ENCODE data around the gene DOCK1.

Gene DOCK1

DNA sequence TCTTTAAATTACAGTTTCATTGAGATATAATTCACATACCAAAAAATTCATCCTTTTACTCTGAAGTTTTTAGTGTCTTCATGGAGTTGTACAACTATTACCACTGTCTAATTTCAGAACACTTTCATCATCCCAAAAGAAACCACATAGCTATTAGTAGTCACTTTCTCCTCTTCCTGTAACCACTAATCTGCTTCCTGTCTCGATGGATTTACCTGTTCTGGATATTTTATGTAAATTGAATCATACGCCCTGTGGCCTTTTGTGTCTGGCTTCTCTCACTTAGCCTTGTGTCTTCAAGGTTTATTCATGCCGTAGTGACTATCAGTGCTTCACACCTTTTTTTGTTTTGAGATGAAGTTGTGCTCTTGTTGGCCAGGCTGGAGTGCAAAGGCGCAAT lies 135.5 kb downstream of the DOCK1 start:
- no peak for DNase-seq

DNA sequence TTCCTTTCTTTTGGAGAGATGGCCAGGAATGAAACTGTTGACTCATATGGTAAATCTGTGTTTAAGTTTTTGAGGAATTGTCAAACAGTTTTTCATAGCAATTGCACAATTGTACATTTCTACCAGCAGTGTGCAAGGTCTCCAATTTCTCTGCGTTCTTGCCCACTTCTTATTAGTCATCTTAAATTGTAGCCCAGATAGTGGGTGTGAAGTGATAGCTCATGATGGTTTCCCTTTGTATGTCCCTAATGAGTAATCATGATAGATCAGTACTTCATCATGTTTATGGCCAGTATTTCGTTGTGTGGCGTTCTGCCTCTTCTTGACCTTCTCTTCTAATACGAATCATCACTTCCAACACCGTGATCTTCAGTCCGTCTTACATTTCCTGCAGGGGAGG lies 136.3 kb downstream of the DOCK1 start:
- no peak for DNase-seq

DNA sequence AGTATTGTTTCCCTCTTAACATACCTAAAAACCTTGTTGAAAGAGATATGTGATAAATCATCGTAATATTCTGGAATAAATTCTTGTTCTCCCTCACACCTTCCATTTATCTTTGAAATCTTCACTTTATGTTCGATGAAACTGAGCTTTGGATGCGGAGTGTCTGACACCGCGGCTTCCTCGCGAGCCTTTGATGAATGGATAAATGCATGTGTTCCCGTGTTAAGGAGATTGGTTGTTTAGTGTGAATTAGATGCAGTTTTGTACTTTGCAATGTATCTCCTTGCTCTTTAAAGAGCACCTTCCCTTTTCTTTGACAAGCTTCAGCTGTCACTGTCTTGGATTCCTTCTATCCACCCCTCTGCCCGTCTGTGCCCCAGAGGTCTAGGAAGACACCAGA lies 138.1 kb downstream of the DOCK1 start:
- no peak for DNase-seq

DNA sequence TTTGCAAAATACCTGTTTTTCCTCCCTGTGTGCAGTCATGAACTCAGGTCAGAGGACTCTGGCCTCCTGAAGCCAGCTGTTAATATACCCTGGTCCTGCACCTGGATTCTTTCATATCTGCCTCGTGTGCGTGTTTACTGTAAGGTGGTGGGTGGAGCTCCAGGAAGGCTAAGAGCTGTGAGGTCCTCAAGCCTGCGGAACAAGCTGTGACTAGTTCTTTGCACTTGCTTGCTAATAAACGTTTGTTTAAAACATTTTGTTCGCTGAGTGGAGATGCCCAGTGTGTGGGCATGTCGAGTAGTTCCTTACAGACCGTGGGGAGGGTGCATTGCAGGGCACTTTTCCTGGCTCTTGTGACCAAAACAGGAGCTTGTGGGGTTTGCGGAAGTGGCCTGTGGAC lies 139.0 kb downstream of the DOCK1 start:
- DNase-seq: no peak

DNA sequence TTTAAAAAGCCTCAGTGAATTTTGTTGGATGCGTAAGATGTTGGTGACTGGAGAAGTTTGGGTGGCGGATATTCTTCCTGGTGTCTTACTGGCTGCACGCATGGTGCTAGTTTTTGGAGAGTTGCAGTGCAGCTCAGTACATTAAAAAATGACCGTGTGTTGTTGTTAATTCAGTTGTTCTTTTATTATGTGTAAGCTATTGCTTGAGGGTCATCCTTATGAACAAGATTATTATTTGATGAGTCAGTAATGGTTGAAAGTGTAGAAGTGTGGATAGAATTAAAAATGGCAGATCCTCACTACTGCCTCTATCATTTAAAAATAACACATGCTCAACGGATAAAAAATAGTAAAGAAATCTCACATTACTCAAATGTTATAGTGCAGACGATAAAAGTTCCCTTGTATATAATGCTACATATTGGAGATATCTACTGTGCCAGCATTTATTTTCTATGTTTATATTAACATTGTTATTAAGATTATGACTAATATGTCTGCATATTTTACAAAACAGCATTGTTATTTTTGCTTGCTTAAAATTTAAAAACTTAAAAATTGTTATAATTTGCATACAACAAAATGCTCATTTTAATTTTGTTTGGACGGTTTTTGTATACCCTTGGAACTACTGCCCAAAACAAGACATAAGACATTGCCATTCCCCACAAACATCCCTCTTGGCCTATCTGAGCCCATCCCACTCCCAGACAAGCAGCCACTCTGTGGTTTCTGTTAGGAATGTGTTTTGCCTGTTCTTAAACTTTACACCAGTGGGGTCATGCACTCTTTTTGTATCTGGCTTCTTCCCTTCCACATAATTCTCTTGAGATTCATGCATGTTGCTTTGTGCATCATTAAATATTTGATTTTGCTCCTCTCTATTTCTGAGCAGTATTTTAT lies 142.0 kb downstream of the DOCK1 start:
- no peak for DNase-seq

DNA sequence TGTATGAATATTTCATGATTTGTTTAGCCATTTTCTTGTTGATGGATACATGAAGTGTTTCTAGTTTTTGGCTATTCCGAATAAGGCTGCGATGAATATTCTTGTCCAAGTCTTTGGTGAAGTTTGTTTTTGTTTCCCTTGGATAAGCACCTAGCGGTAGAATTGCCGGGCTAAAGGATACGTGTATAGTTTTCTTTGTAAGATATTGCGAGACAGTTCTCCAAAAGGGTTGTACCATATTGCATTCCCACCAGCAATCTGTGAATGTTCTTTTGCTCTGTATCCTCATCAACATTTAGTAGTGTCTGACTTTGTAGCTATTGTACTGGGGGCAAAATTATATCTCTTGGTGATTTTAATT lies 142.6 kb downstream of the DOCK1 start:
- DNase-seq: no peak

DNA sequence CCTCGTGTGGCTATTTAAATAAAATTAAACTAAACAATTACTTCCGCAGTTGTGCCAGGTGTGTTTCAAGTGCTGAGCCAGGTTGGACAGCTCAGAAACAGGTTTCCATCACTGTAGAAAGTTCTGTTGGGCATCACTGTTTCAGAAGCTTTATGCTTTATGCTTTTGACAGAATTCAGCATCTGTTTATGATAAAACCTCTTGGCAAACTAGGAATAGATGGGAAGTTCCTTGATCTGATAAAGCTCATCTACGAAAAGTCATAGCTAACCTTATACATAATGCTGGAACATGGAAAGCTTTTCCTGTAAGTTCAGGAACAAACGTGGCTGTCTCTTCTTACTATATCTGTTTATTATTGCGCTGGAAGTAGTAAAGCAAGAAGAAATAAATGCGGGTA lies 143.4 kb downstream of the DOCK1 start:
- no peak for DNase-seq

DNA sequence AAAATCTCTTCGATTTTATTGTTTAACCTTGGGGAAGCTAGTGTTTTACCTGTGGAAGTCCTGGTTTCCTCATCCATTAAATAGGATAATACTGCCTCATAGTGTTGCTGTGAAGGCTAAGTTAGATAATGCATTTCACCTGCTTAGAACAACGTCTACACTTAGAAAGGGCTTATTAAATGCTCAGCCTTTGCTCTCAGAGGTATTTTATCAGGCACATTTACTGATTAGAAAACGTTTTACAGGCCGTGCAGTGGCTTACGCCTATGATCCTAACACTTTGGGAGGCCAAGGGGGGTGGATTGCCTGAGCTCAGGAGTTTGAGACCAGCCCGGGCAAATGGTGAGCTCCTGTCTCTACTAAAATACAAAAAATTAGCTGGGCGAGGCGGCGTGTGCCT lies 146.8 kb downstream of the DOCK1 start:
- no peak for DNase-seq

DNA sequence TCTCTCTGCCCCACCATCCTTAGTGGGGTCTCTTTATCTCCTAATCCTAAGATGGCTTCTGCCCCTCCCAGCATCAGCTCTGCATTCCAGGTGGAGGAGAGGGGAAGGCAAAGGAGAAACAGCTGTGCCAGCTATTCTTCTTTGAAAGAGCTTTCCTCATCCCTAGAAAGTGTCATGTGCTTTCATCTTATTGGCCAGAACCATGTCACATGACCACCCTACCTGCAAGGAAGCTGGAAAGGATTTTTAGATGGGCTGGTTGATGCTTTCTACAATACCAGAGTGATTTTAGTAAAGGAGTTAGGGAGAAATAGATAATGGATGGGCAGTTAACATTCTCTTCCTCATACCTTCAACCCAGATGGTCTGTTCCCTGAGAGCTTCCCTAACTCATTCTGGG lies 150.0 kb downstream of the DOCK1 start:
- DNase-seq: no peak

DNA sequence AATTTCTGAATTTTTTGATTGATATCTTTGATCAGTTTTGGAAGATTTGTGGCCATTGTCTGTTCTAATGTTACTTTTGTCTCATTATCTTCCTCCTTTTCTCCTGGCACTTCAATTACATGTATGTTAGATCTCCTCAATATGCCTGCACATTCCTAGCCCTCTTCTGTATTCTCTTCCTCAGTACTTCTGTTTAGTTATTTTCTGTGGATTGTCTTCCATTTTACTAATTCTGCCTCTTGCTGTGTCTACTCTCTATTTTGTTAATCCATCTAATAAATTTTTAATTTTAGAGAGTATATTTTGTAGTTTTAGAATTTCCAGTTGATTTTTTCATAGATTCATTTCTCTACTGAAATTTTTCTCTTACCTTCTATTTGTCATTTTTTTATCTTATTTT lies 154.1 kb downstream of the DOCK1 start:
- no peak for DNase-seq

DNA sequence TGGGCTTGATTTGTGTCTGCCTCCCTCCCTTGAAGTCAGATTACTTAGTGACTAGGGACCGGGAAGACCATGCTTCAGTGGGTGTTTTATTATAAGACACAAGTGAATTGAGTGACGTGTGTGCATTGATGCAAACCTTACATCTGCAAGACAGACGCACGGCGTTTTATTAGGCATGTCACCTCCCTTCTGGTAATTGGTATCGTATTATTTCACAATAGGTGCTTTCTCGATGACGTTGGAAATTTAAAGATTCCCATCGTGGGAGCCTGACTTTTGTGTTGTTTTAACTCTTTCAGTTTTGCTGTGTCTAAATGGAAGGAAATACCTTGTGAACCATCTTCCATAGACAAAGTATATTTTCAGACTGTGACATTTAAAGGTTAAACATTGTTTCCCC lies 158.5 kb downstream of the DOCK1 start:
- DNase-seq: no peak

DNA sequence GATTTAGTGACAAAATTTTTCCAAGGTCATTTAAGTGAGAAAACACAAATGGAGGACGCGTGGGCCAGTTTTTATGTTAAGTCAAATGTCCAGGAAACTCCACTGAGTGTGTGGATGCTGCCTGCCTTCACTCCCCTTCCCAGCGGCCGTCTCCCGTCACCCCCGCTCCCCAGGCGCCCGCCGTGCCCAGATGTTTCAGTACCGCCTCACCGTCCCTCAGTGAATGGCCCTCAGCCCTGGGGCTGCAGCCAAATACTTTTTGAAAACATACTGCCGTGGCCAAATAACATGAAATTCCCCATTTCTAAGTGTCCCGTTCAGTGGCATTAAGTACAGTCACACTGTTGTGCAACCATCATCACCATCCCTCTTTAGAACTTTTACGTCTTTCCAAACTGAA lies 159.2 kb downstream of the DOCK1 start:
- DNase-seq: no peak

DNA sequence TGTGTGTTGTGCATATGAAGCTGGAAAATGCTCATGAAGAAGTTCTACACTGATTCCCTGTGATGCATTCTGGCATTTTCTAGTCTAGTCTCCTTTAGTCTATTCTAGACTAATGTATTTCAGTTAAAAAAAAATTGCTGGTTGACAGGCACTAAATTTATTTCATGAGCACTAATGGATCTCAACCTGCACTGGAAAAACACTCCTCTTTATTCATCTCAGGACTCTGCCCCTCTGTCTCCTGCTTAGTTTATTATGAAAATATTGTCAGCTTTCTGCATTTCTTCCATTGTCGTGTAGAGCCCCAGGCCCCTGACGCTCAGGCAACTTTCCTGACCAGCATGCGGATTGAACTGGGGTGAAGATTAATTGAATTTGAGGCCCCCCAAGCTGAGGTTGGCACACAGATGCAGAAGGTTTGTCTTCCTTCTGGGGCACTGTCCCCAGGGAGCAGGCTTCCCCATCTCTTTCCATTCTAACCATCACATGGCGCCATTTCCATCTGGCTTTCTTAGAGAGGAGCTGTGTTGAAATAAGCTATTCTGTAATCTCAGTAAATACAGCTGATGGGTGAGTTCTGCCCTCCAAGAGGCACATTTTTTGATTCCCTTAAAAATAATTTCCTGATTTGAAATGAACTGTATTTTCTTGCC lies 162.4 kb downstream of the DOCK1 start:
- DNase-seq: no peak

DNA sequence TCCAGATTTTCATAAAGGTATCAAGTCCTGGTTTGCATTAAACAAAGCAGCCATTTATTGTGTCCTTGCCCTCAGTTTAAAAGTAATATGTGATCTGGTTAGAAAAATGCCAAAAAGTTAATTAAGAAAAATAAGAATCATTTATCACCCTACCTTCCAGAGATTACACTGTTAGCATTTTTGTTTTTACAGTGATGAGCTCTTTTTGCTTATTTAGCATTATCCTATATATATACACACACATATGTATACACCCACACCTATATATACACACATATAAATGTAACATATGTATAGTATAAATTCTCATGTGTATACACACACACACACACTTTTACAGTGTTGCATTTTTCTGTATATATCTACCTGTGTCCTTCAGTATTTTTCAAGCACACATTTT lies 163.3 kb downstream of the DOCK1 start:
- no peak for DNase-seq

DNA sequence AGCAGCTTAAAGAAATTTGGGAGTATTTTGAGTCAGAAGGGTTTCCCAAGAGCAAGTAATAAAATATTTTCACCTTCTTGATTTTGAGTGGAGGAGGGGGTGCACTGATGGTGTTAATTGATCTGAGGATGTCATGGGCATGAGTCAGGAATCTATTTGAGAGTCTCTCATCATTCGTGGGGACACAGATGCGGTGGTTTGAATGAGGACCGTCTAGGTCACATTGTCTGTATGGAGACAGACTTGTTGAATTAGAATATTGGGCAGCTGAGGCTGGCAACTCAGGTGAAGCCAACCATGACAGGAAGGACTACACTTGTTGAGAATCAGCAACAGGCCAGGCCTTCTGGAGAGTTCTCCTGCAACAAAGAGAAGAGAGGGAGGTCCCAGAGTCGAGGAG lies 164.2 kb downstream of the DOCK1 start:
- DNase-seq: no peak

DNA sequence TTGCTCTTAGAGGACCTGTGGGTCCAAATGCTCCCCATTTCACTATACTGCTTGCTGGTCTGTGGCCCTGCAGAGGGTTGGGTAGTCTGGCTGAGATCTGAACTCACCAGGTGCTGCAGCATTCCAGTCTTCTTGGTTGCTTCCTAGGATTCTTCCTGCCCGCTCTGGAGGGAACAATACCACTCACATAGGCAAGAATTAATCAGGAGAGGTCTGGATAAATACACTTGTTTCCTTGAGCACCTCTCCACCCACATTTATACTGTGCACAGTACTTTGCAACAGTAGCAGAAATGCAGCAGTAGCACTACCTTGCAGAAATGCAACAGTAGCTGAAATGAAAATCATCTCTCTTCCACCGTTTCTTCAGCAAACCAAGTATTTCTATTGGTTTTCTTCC lies 165.9 kb downstream of the DOCK1 start:
- DNase-seq: no peak

DNA sequence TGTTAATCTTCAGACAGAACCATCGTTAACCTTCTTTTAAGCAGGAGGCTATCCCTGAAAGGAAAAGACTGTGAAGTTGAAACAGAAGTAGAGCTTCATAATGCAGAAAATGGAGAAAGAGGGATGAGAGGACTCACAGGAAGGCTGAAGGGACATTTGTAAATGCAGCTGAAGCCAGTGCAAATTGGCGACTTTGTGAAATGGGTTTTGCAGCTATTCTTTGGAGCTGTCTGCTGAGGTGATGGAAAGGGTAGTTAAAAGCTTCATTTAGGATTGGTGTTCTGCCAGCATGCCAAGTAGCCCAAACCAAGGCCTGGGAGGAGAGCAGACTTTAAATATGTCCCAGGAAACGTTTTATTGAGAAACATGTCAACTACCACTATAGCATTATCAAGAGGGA lies 168.4 kb downstream of the DOCK1 start:
- no peak for DNase-seq

DNA sequence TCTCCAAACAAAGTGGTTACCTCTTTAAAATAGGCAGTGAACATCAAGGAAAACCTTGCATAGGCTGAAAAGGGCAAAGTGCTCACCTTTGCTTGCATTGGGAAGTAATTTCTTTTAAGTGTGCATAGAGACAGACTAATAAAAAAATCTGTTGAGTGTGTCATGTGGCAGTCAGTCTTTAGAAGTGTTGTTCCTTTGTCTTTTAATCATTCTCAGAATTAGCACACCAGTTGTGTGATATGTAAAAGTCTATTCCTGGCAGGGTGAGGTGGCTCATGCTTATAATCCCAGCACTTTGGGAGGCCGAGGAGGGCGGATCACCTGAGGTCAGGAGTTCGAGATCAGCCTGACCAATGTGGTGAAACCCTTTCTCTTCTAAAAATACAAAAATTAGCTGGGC lies 174.2 kb downstream of the DOCK1 start:
- no peak for DNase-seq

DNA sequence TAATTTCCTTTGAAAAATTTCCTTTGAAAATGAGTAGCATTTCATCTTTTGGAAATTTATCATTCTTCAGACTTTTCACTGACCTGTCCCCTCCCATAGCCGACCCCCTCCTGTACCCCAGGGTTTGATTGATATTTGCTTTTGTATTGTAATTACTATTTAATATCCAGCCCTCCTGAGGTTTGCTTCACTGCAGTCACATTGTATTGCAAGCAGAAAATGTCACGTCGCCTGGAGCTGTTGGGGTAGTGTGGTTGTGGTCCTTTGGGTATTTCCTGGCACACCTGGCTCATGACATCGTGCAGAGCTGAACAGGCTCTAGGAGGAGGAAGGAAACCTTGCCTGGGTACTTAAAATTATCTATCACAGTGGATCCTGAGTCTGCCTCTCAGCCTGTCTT lies 175.1 kb downstream of the DOCK1 start:
- no peak for DNase-seq

DNA sequence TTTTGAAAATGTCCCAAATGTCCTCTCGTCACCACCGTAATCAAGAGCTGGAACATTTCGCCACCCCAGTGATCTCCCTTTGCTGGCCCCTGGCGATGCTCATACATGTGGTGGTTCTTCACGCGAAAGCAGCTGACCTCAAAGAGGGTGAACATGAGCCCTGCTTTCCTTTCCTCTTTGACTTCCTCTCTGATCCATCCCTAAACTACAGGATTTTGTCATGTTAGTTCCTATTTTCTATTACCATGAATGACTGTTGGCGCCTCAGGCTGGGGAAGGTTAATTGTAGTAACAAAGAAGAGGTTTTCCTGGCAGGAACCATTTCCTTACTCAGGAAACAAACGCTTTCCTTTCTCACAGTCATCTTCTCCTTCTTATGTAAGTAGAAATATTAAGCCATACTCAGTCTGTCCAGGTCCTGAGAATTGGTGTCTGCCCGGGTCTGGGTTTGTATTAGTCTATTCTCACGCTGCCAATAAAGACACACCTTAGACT lies 176.7 kb downstream of the DOCK1 start:
- DNase-seq: no peak

DNA sequence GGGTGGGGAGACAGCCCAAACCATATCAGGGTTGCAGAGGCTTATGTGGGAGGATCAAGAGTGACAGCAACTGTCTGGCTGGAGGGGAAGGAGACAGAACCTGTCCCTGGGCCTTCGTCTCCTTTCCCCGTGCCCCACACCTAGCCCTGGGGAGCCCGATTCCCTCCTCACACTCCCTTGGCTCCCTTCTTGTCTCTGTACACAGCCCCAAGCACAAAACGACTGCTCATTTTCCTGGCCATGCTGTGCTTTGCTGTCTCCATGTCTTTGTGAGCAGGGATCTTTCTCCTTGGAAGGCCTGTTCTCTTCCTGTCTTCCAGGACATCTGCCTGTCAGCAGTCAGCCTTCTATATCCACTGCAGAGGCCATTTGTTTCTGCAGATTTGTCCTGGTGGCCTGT lies 177.4 kb downstream of the DOCK1 start:
- DNase-seq: no peak

DNA sequence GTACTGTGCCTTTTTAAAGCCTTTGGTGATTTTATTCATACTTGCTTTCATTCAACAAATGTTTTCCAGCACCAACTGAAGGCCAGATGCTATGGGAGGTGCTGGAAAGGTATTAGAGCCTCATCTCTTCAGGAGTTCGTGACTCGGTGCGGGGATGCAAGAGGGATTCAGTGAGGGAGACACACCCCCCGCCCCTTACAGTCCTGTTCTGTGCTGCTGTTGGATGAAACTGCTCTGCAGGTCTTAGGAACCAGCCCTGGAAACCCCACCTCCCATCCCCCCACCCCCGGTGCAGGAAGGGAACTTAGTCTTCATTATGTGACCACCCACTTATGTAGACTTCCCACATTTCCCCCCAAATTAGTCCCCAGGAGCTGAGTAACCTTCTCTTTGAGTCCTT lies 180.7 kb downstream of the DOCK1 start:
- DNase-seq: no peak

DNA sequence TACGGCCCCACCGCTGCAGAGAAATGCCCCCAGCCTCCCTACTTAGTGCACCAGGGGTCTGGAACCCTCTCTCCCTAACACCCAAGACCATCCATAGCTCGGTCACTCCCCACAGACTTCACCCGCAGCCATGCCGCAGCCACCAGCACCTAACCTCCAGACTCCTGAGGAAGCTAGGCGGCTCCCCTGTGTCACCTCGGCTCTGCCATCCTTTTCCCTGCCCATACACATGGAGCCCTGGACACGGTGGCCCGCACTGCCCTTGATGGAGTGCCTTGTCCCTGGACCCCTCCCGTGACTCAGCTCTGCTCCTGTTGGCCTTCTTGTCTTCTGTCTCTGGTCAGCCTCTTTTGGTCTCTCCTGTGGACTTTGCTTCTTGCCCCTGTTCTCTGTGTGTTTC lies 183.7 kb downstream of the DOCK1 start:
- DNase-seq: no peak

DNA sequence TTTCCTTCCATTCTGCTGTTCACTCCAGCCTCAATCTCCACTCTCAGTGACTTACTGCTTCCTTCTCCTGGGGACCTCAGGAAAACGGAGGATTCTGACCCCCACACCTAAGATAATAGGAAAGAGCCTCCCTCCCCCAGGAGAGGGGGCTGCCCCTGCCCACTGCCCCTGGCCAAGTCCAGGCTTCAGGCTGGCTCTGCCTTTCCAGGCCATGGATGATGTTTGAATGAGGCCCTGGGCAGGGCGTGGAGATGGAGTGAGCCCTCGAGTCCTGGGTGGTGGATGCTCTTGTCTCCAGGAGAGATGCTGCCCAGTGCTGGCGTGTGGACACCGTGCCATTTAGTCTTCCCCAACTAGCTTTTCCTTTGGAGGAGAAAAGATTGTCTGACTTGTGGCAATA lies 184.2 kb downstream of the DOCK1 start:
- no peak for DNase-seq

DNA sequence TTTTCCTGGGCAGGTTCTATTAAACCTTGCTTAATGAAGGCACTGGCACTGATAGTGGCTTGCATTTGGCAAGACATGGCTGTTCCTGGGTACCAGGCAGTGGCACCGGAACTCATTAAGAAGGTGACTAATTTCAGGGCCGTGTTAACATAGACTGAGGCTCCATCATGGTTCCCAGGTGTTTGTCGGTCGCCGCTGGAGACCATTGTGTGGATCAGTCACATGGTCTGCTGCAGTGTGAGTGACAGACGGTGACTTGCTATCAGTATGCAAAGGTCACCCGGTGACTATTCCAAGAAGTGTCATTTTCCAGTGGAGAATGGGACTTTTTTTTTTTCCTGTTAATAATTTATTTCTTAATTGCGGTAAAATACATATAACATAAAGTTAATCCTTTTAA lies 184.9 kb downstream of the DOCK1 start:
- DNase-seq: no peak

Measured in NCI-H446 (cell line).